RCC 7860 (cell line): Measurements from ENCODE around the gene LRRN2.
A peak's percentile ranks its signal among the peaks of the same experiment; 100 is the strongest.
"Not testable (repeated sequence)": the region's sequence is repeated elsewhere in the genome, so short reads cannot be mapped to it uniquely, and the experiment has no call there.

Experiments
- DNase-seq: peaks from one replicate; pipeline ENCODE4 v3.0.0-alpha.2; 2015; ENCODE audit warnings: low spot score
- FAIRE-seq: peaks from 2 replicates; lab custom pipeline; 2012; peaks lifted over from hg19 to GRCh38; lab: Jason Lieb, UNC

LRRN2 gene

DNA sequence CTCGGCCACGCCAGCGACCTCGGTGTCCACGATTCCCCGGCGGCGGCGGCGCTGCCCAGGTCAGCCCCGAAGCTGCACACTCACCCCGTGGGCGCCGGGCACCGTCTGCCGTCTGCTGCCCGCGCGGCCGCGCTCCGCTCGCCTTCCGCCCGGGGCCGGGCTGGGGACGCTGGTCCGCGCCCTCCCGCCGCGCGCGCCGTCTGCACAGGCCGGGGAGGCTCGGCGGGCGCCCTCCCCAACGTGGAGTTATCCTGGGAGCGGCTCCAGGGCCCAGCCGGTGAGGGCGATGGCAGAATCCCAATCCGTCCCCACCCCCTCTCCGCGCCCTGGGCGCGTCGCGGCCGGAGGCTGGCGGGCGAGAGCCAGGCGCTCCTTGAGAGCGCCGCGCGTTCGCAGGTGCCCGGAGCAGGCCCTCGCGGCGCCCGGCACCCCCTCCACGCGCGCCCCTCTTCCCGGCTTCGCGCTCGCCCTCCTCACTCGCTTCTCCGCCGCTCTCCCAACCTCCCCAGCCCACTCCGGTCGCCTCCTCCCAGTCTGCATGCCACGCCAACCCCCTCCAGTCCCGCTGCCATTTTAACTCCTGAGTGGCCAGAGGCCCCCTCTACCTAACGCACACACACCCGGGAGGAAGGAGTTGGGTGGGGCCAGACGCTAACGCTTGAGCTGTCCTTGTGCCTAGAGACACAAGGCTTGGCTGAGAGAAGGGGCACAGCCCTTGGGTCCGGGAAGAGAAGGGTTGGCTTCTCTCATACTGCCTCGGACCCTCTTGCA lies at the start of gene LRRN2:
Gene LRRN2, minus strand, starts transcription at position 503 of the 771 bp plus-strand sequence. CDS start 65,746 bp downstream, outside the sequence.
- FAIRE-seq (no peak), DNase-seq (no peak)

DNA sequence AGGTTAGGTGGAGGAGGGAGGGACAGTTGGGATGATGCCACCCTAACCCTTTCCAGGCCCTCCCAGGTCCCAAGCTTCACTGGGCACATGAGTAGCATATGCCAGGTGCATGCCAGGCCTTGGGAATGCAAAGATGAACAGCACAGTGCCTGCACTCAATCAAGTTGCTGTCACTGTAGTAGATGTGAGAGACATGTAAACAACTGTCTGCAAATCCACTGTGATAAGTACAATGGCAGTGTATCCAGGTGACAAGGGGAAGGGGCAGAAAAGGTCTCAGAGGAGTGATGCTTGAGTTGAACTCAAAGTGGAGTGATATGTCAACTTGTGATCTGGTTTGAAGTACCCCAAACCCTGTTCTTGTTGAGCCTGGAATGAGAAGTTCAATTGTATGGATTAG lies 49.5 kb upstream of the LRRN2 start:
- no peak for DNase-seq
- FAIRE-seq: no peak

DNA sequence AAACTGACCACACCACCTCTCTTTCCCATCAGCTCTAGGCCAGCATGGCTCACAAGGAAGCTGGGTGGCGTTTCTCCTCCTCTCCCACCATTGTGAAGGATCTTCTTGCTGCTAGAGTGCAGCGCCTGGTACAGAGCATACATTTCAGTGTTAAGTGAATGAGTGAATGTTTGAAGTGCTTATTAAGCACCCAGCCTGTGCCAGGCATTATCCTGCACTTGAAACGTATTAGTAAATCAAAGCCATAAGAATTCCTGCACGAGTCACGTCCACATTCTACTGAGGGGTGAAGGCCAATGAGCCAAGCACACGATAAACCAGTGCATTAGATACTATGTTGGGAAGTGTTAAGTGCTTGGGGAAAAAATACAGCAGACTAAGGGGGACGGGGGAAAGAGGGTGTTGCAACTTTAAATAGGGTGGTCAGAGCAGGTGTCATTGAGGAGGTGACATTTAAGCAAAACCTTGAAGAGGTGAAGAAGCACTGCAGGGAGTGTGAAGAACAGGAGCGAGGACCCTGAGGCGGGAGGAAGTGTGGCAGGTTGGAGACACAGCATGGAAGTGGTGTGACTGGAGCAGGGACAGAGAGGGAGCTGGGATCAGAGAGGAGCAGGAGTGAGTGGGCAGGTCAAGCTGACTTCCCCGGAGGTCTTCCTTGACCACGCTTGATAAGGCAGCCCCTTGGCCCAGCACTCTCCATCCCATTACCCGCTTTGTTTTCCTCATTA lies 48.5 kb upstream of the LRRN2 start:
- FAIRE-seq (no peak), DNase-seq (no peak)

DNA sequence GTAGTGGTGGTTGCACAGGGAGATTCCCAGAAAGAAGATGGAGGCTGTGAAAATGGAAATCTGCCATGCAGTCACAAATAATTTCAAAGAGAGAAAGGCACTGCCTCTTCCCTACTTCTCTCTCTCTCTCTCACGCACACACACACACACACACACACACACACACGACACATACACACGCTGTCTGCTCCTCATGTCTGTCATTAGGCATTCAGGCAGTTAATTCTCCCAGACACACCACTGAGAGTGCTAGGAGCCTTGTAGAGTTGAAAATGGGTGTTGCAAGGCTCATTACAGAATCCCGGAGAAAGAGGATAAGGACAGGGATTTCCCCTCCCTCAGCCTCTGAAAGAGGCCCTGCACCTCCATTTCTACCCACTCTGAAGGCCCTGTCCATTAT lies 47.8 kb upstream of the LRRN2 start:
- DNase-seq (no peak), FAIRE-seq (no peak)

DNA sequence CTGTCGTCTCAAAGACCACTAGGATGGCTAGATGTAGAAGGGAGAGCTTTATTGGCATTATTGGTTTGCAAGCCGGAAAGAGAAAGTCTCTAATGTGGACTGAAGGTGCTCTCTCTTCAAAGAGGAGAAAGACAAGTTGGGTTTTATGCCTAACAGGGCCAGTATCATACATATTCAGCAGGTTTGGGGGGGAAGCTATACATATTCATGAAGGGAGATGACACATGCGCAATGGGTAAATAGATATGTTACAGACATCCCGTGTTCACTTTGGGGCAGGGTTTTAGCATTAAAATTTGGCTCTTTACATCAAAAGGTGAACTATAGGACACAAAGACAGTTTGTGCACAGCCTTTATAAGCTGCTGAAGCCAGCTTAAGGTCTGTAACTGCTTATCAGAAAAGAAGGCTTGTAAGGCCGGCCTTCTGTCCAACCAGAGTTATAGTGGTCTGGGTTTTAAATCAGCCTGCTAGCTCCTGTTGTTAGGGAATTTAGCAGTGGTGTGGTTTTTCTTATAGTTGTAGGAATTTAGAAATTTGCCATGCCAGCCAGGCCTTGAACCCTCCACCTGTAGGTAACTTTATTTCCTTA lies 46.5 kb upstream of the LRRN2 start:
- no peak for DNase-seq
- no peak for FAIRE-seq

DNA sequence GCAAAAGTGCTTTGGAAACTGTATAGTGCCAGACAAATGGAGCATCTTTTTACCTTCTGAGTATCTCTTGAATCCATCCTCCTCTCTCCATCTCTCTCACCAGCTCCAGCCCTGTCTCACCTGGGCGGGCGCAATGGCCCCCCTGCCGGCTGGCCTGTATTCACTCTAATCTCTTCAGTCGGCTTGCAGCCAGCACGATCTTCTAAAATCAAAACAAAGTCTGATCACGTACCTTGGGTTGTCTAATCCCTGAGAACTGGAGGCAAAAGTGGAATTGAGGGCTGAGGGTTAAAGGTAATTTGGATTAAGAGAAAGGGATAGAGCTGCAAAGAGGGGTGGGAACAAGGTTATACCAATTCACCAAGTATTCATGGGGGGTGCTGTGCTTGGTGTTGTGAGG lies 46.0 kb upstream of the LRRN2 start:
- no peak for DNase-seq
- FAIRE-seq: no peak

DNA sequence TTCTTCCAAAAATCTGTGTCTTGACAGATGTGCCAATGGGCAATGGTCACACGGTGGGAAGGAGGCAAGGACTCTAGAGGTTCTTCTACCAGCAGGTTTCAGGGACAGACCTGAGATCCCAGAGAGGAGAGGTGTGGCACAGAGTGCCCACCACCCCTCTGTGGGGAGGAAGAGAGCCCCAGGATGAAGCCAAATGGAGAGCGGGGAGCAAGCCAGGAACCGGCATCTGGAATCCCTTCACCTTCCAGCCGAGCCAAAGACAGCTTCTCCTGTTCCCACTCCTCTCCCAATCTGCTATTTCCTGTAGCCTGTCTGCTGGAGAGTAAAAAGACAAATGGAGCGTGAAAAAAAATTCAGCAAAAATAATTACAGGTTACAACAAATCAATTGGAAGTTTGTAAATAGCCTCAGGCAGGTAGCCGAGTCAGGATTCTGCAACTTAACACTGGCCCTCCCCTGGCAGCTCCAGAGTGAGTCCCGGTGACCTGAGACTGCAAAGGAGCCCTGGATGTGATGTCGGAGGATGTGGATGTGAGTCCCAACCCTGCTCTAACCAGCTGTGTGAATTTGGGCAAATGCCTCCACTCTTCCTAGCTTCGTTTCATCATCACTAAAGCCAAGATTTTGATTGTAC lies 45.4 kb upstream of the LRRN2 start:
- no peak for DNase-seq
- FAIRE-seq: no peak

DNA sequence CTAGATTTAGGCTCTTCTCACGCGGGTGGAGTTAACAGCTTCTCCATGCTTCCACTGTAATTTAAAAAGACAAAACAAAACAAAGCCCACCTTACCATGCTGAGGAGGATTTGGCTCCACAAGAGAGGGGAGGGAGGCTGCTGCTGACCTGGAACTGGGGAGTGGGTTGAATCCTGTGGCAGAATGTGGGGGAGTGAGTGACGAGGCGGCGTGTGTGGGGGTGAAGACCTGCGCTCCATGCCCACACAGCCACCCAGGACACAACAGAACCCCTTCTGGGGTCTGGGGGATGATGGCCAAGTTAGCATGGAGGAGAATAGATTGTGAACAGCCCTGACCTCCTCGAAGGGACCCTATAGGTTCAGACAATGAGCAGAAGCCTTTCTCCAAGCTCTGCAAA lies 44.0 kb upstream of the LRRN2 start:
- FAIRE-seq: no peak

DNA sequence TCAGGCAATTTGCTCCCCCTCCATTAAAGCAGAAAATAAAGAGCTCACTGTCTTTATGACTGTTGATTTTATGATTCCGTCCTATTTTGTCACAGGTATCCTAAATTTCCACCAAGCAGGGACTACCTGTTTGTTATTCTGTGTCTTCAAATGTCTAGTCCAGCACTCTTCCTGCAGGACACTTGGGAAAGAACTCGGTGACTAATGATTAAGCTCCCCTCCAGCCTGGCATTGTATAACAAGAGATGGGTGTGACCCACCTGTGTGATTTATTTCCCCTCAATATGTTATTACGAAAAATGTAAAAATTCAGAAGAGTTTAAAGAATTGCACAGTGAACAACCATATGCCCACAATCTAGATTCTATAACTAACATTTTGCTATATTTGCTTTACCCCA lies 42.9 kb upstream of the LRRN2 start:
- no peak for FAIRE-seq

More for the DNA sequence above, 44.0 kb upstream of the LRRN2 start:
- no peak for DNase-seq

DNA sequence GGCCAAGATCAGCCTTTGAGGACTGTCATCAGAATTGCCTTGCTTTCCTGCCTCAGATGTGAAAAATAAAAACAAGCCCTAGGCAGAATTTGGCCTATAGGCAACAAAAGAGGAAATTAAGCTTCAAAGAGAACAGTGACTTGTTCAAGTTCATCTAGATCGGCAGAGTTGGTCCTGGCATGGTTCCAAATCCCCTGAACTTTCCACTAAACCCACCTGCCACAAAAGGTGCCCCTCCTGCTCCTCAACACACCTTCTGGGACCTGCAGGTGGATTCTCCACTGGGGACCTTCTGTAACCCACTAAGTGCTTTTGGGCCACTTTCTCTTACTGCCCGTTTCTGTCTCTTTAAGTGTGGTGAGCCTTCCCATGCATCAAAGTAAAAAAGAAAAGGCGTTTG lies 42.5 kb upstream of the LRRN2 start:
- FAIRE-seq: no peak
- no peak for DNase-seq

More for the DNA sequence above, 42.9 kb upstream of the LRRN2 start:
- DNase-seq: no peak

DNA sequence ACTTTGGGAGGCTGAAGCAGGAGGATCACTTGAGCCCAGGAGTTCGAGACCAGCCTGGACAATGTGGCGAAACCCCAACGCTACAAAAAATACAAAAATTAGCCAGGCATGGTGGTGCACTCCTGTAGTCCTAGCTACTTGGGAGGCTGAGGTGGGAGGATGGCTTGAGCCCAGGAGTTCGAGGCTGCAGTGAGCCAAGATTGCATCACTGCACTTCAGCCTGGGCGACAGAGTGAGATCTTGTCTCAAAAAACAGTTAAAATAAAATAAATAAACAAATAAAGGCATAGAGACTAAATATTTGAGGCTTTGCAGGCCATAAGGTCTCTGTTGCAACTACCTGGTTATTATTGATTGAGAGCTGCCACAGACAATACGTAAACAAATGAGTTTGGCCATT lies 41.9 kb upstream of the LRRN2 start:
- DNase-seq, FAIRE-seq: not testable (repeated sequence)

DNA sequence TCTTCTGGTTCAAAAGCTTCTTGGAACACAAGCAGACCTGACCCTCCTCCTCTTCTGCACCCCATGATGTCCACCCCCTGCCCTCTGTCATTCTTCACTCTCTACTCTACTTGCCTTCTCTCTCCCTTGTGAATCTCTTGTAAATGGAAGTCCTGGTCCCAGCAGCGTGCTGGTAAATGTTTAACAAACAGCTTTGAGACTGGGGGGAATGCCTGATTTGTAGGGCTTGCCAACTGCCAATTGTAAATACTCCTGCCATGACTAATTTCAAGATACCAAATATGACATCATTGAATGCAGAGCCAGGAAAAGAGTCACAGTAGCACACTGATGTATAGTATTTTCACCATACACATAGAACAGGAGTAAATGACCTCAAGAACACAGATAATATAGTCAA lies 40.9 kb upstream of the LRRN2 start:
- DNase-seq: peak; percentile 76
- peak; percentile 47 for FAIRE-seq

DNA sequence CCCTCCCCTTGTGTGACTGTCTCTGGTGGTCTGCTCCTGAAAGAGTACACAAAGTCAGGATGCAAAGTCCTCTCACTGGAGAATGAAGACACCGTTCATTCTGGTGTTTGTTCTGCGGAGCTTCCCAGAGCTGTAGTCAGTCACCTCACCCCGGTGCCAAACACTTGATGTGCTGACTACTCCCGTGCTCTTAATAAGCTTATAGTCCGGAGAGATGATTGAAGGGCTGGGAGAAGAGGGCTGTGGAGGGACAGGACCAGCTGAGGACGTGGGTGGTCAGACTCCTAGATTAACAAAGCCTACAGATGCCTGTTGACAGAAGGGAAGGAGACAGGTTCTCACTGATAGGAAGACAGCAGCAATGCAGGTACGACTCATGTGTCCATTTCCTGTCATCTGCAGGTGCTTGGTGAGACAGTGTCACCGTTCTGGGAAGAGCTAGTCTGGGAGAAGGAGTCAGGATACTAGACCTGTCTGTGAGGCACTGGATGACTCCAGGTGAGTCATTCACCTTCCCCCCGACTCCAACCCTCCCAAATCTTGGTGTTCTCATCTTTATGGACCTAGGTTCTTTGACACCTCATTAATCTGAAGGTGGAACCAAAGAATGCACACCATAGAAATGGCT lies 40.4 kb upstream of the LRRN2 start:
- FAIRE-seq: no peak
- no peak for DNase-seq

DNA sequence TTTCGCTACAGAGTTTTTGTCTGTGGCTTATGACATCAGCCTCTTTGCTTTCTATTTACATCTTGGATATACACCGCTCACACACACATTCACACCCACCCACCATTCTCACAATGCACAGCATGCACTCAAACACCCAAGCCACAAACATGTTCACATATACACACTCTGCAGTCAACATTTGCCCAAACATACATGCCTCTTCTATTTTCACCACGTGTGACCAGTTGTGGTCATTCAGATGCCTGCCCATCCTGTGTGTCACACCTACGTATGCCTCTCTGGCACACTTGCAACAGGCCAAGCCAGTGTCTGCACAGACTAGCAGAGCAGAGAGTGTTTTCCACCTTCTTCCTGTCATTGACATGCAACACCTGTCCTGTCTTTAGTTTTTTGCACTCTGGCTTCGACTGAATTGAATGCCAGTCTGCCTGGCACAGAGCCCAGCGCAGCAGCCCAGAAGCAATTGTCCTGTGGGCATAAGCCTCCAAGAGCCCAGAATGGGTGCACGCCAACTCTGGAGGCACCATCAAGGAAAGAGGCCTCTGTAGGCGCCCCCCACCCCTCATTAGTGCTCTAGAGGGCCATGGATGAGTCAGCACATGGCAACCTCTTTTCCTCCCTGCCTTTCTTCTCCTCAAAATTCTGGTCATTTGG lies 37.7 kb upstream of the LRRN2 start:
- DNase-seq (no peak), FAIRE-seq (no peak)

DNA sequence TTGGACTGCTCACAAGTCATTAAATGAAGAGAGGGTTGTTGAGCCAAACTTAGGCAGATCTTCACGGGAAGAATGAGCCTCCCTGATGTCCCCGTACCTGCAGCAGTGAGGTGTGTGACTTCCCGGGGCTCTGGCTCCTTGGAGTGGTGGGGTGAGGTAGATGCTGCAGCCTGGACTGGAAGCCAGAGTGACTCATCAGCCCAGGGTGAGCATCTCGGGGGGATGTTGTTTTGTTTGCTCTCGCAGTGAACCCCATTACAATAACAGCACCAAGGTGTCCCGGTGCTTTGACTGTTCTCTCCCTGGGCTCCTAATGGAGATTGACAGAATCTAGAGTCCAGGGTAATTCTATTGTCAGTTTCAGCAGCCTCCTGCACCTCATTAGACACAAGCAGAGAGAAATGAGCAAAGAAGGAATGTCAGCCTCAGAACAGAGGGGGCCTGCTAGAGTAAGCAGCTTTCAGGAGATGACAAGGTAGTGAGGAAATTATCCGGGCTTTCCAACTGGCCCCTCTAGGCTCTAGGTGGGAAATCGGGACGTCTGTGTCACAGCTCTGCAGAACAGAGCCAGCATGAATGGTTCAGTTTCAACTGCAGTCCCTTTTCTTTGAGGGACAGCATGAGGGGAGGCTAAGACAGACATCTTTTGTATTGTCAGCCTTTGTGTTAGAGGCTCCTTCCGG lies 36.0 kb upstream of the LRRN2 start:
- no peak for DNase-seq
- FAIRE-seq: no peak

DNA sequence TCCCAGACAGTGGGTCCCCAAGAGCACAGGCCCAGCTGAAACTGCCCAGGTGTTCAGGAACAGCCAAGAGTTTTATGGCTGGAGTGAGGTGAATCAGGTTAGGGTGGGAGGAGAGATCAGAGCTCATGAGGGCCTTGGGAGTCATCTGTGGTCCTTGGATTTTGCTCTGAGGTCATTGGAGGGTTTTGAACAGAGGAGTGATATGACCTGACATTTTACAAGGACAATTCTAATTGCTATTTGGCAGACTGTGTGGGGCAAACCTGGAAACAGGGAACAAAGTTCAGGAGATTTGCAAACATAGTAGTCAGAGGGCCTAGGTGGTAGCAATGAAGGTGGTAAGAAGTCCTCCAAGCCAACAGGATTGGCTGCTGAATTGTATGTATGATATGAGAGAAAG lies 31.1 kb upstream of the LRRN2 start:
- no peak for FAIRE-seq
- no peak for DNase-seq

DNA sequence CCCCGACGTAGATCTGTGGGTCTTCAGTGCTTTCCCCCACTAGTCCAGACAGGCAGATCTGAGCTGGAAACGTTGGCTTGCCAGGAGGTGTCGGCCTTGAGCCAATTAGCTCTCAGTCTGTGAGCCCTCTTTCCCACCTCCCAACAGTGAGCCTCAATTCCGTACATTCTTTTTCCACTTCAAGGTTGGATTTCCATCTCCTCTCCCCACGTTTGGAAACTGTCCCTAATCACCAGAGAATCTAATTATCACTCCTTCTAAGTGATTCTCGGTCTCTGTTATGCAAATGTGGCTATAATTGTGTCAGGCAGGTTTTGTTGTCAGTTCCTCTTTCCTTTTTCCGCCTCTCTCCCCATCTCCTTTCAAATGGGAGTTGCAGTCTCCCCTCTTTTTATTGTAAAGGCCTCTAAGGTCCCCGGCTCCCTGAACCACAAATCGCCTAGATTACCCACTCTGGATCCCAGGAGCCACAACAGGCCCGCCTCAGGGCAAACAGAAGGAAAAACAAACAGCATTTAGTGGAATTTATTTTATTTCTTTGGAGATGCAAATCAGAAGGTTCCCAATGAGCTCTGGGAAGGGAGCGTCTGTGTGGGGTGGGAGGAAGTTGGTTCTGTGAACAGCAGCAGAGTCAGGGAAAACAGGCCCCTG lies 29.4 kb upstream of the LRRN2 start:
- DNase-seq: no peak
- FAIRE-seq: no peak

DNA sequence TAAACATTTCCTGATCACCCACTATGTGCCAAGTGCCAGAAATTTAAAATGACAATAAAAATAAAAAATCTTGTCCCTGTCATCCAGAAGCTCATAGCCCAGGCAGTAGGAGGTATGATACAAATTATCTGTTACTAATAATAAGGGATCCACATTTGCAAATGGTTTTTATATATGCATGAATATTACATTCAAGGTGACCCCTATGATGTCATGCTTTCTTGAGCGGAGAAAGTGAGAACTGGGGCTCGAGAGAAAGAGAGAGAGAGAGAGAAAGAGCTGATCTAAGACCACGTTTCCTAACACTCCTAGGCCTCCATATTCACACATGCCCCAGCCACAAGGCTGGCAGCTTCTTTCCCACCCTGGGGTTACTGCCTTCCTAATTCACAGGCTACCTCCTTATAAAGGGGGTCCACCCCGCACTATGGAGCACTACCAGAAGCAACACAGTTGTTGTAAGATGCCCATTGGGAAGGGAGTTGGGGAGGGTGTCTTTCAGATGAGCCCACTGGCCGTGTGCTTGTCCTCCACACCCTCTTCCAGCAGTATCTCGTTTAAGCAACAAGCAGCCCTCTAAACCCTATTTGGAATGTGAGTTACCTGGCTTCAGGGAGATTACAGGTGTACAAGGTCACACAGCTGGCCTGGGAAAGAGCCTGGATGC lies 28.8 kb upstream of the LRRN2 start:
- DNase-seq: no peak
- FAIRE-seq: no peak

DNA sequence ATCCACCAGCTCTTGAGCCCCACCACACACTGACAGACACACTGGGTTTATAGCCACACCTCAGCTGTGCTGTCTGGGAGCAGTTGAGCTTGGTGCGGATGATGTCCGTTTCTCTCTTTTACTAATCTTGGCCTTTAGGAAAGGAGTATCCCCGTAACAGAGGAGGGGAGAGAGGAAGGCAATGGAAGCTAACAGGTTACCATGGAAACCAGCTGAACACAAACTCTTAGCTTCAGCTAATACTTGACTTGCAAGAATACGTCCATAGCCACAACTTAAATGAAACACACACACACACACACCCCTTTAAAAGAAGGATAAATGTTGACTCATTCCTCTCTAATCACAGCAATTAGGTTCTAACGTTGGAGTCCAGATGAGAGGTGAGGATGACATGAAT lies 28.0 kb upstream of the LRRN2 start:
- FAIRE-seq (no peak), DNase-seq (no peak)
